ENCODE data around the gene KRTAP10-6.
A peak's percentile ranks its signal among the peaks of the same experiment; 100 is the strongest.
"Not testable (repeated sequence)": the region's sequence is repeated elsewhere in the genome, so short reads cannot be mapped to it uniquely, and the experiment has no call there.

KRTAP10-6 gene

GRCh38 chr21:44564099-44564498, 28.2 kb downstream of the KRTAP10-6 start:
- DNase-seq (ENCODE audit: low read depth in 4 of 4, low spot score in 1 of 4) = no peak

- no peak for DNase-seq (ENCODE audit: low read depth in 4 of 4, low spot score in 1 of 4)
Measured at GRCh38 chr21:44558695-44559094, 33.6 kb downstream of the KRTAP10-6 start, which contains the start of gene KRTAP10-3. KRTAP10-3 (minus strand) TSS chr21:44558795; CDS start chr21:44558715, 80 bp downstream.

DNA sequence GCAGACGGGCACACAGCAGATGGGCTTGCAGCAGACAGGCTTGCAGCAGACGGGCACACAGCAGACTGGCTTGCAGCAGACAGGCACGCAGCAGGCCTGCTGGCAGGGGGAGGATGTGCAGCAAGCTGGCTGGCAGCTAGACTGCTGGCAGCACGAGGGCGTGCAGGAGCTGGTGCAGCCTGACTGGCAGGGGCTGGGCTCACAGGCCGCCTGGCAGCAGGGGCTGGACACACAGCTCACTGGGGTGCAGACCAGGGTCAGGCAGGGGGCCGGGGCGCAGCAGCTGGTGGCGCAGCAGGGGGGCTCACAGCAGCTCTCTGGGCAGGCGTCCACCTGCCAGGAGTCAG, 34.0 kb downstream of the KRTAP10-6 start:
- not testable (repeated sequence) for DNase-seq (ENCODE audit: low read depth in 4 of 4, low spot score in 1 of 4)

DNA sequence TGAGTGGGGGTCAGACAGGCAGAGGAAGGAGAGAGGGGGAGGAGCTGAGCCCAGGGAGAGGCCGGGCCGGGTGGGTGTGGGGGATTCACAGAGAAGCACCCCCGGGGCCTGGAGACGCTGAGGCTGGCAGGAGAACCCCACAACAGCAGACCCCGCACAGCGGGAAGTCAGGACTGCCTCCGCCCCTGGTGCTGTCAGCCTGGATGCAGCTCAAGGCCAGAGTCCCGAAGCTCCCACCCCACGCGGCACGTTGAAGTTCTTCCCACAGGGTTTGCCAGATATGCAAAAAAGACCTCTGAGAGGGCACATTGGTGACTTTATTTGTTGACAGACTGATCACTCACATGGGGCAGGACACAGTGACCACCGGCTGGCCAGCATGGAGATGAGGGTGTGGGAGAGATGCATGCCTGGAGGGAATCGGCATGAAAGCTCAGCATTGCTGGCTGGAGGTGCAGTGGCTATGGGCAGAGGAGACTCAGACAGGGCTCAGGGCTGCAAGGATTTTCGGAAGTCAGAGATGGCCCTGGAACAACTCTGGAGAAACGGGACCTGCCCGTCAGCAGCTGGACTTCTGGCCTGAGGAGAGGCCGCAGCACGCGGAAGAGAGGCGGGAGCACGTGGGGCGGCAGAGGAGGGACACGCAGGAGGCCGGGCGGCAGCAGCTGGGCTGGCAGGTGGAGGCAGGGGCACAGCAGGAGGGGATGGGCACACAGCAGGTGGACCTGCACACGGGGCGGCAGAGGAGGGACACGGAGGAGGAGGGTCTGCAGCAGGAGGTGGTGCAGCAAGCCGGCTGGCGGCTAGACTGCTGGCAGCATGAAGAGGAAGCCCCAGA, 34.6 kb downstream of the KRTAP10-6 start:
- no peak for DNase-seq (ENCODE audit: low read depth in 4 of 4, low spot score in 1 of 4)

- DNase-seq (ENCODE audit: low read depth in 4 of 4, low spot score in 1 of 4) = no peak
Measured at GRCh38 chr21:44556879-44557278, 35.4 kb downstream of the KRTAP10-6 start.

GRCh38 chr21:44555200-44555875, 37.0 kb downstream of the KRTAP10-6 start:
- no peak for DNase-seq (ENCODE audit: low read depth in 4 of 4, low spot score in 1 of 4)

DNA sequence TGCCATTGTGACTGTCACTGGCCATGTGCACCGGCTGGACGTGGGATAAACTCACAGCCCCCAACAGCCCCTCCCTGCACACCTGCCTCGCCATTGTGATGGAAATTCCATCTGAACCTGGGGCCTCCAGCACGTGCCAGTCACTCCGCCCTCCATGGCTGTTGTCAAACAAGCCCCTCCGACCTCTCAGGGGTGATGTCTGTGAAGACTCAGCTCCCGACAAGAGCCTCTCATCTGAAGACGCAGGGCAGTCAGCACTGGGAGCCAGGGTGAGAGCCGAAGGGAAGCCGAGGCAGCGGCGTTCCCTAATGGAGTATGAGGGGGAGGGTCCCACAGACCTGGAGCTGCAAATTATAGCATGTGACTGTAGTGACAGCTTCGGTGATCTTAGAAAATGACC, 39.6 kb downstream of the KRTAP10-6 start:
- no peak for DNase-seq (ENCODE audit: low read depth in 4 of 4, low spot score in 1 of 4)

- no peak for DNase-seq (ENCODE audit: low read depth in 4 of 4, low spot score in 1 of 4)
Measured at GRCh38 chr21:44552136-44552535, 40.2 kb downstream of the KRTAP10-6 start.

DNA sequence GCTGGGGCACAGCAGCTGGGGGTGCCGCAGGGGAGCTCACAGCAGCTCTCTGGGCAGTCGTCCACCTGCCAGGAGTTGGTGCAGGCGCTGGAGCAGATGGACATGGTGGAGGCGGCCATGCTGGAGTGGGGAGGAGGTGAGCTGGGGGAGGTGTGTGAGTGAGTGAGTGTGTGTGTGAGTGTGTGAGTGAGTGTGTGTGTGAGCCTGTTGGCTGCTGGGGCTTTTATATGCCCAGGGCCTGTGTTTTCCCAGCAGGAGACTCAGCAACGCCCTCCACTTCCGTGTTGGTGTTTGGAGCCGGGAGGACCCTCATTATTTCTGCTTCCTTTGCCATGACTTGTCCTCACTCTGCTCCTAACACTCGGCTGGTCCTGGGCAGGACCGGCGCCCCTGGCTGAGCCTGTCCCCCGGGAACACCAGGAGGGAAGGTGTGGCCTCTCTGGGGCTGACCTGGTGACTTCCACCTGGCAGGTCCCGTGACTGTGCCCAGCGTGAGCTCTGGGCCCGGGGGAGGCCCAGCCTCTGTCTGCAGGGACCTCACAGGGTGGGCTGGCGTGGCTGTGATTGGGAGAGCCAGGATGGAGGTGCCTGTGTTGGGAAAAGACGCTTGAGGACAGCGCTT, 40.9 kb downstream of the KRTAP10-6 start, which contains the start of gene KRTAP10-2:
KRTAP10-2 (minus strand) TSS at position 166 of the 622 bp plus-strand sequence; CDS start at position 119, 47 bp downstream.
- no peak for DNase-seq (ENCODE audit: low read depth in 4 of 4, low spot score in 1 of 4)

DNA sequence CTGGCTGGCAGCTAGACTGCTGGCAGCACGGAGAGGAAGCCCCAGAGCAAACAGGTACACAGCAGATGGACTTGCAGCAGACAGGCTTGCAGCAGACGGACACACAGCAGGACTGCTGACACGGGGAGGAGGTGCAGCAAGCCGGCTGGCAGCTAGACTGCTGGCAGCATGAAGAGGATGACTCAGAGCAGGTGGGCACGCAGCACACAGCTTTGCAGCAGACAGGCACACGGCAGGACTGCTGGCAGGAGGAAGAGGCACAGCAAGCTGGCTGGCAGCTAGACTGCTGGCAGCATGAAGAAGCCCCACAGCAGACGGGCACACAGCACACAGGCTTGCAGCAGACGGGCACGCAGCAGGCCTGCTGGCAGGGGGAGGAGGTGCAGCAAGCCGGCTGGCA, 41.5 kb downstream of the KRTAP10-6 start:
- DNase-seq (ENCODE audit: low read depth in 4 of 4, low spot score in 1 of 4) = no peak

GRCh38 chr21:44550285-44550684, 42.0 kb downstream of the KRTAP10-6 start:
- DNase-seq (ENCODE audit: low read depth in 4 of 4, low spot score in 1 of 4) = not testable (repeated sequence)

DNA sequence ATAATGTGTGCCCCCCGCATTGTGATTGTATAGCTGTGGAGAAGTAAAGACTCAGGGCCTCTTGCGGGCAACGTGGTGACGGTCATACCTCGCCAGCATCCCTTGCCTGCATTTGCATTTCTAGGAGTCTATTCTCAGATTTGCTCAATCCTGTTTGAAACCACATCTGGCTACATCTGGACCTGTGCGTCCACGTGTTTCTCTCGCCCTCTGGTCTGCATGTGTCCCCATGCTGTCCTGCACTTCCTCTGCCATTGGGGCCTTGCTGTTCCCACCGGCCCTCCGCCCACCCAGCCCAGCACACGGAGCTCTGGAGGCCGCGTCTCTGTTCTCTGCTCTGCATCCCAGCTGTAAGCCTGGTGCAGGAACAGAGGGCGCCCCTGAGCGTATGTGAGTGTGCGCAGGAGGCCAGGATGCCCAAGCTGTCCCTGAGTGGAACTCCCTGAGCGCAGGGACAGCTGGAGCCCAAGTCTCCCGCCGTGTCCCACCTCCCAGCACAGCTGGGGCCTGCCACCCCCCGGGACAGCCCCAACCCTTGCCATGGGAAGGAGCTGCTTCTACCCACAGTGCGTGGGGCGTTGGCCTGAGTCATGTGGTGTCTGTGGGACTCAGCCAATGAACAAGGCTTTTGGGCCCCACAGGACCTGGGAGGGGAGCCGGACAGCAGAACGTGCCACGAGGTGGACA, 42.6 kb downstream of the KRTAP10-6 start:
- no peak for DNase-seq (ENCODE audit: low read depth in 4 of 4, low spot score in 1 of 4)

GRCh38 chr21:44548922-44549321, 43.4 kb downstream of the KRTAP10-6 start:
- no peak for DNase-seq (ENCODE audit: low read depth in 4 of 4, low spot score in 1 of 4)

DNA sequence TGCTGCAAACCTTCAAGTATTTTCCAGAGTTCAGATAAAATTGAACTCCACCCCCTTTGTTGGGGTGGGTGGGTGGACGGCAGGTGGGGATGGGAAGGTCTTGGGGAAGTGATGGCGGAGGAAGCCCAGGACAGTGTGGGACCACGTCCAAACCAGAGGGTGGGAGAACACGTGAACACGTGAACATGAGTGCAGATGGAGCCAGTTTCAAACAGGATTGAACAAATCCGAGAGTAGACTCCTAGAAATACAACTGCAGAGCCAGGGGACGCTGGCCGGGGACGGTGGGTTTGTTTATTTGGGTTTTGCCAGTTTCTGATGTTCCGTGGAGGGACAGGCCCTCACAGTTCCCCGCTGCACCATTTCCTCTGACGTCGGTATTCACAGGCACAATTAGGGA, 43.9 kb downstream of the KRTAP10-6 start:
- no peak for DNase-seq (ENCODE audit: low read depth in 4 of 4, low spot score in 1 of 4)

- DNase-seq (ENCODE audit: low read depth in 4 of 4, low spot score in 1 of 4) = peak in 2 of 4 experiments; percentile 9 to 10
Measured at GRCh38 chr21:44547656-44548331, 44.5 kb downstream of the KRTAP10-6 start.

GRCh38 chr21:44544566-44544965, 47.7 kb downstream of the KRTAP10-6 start:
- DNase-seq (ENCODE audit: low read depth in 4 of 4, low spot score in 1 of 4) = no peak

DNA sequence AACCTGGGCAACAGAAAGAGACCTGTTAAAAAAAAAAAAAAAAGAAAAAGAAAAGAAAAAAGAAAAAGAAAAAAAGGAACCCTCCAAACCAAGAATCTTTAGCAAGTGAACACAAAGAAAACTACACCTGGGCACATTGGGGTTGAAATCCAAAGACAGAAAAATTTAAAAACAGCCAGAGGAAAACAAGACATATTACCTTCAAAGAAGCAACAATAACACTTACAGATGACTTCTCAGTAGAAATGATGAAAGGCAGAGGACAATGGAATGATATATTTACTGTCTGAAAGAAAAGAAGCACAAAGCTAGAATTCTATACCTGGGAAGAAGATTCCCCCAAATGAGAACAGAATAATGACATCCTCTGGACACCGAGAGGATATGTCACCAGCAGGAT, 49.6 kb downstream of the KRTAP10-6 start:
- DNase-seq (ENCODE audit: low read depth in 4 of 4, low spot score in 1 of 4) = no peak

Data from stimulated activated CD4-positive, alpha-beta T cell treated with anti-CD3 and anti-CD28 coated beads, Interleukin-1b, Interleukin-23, amount 100 ng/mL, for 24 hours (primary cell).